IPS-18a (cell line): ENCODE measurements around the gene NLRP5.

Experiments
- H3K27ac ChIP-seq: one replicate; pipeline ENCODE4 v1.5.1; 2013; ENCODE audit warnings: low read length
- H3K27me3 ChIP-seq: one replicate; pipeline ENCODE4 v1.6.1; 2013; ENCODE audit warnings: mild to moderate bottlenecking, low read length; ENCODE audit not compliant: control insufficient read depth, insufficient read depth
- H3K36me3 ChIP-seq: one replicate; pipeline ENCODE4 v1.6.1; 2013; ENCODE audit warnings: low read depth, low read length; ENCODE audit not compliant: control insufficient read depth
- H3K4me1 ChIP-seq: one replicate; pipeline ENCODE4 v1.6.1; 2013; ENCODE audit warnings: low read depth, low read length; ENCODE audit not compliant: control insufficient read depth
- H3K4me3 ChIP-seq: one replicate; pipeline ENCODE4 v1.5.1; 2013; ENCODE audit warnings: low read length
- H3K9ac ChIP-seq: one replicate; pipeline ENCODE4 v1.6.1; 2013; ENCODE audit warnings: mild to moderate bottlenecking, low read length, moderate library complexity
- H3K9me3 ChIP-seq: one replicate; pipeline ENCODE4 v1.6.1; 2013; ENCODE audit warnings: low read depth, low read length; ENCODE audit not compliant: control insufficient read depth

NLRP5 gene

GRCh38 chr19:56079609-56080008, 93.0 kb downstream of the NLRP5 start:
- H3K9me3 ChIP-seq, result no peaks in the 10 kb centered on the region
- no peak overlapping the region for H3K9ac ChIP-seq
- peaks cover 10% of the 10 kb centered on the region for H3K27me3 ChIP-seq
- no peak overlapping the region for H3K4me3 ChIP-seq
- peaks cover 8% of the 10 kb centered on the region for H3K4me1 ChIP-seq
- H3K36me3 ChIP-seq, result no peaks in the 10 kb centered on the region
- no peak overlapping the region for H3K27ac ChIP-seq

GRCh38 chr19:56080669-56081401, 94.3 kb downstream of the NLRP5 start:
- H3K9ac ChIP-seq, result peak overlapping the region; percentile 11
- H3K27ac ChIP-seq, result no peak overlapping the region
- no peaks in the 10 kb centered on the region for H3K36me3 ChIP-seq
- no peaks in the 10 kb centered on the region for H3K9me3 ChIP-seq
- peak overlapping the region; percentile 73 for H3K4me3 ChIP-seq
- peaks cover 10% of the 10 kb centered on the region for H3K27me3 ChIP-seq
- peaks cover 16% of the 10 kb centered on the region for H3K4me1 ChIP-seq

- H3K4me3 ChIP-seq, result no peak overlapping the region
- no peaks in the 10 kb centered on the region for H3K9me3 ChIP-seq
- H3K9ac ChIP-seq, result no peak overlapping the region
- no peak overlapping the region for H3K27ac ChIP-seq
- no peaks in the 10 kb centered on the region for H3K36me3 ChIP-seq
- peaks cover 10% of the 10 kb centered on the region for H3K27me3 ChIP-seq
- H3K4me1 ChIP-seq, result peaks cover 16% of the 10 kb centered on the region
These were observed 97.1 kb downstream of the NLRP5 start for GRCh38 chr19:56083668-56084067.

GRCh38 chr19:56084835-56085536, 98.4 kb downstream of the NLRP5 start:
- Histone ChIP-seq H3K9ac (no peak overlapping the region), H3K4me1 (peaks cover 16% of the 10 kb centered on the region)

GRCh38 chr19:56085571-56086275, 99.1 kb downstream of the NLRP5 start:
- peaks cover 10% of the 10 kb centered on the region for H3K36me3 ChIP-seq
- H3K4me3 ChIP-seq, result no peak overlapping the region
- H3K9me3 ChIP-seq, result no peaks in the 10 kb centered on the region
- H3K27me3 ChIP-seq, result peaks cover 10% of the 10 kb centered on the region
- peaks cover 16% of the 10 kb centered on the region for H3K4me1 ChIP-seq
- H3K9ac ChIP-seq, result no peak overlapping the region
- no peak overlapping the region for H3K27ac ChIP-seq

More at GRCh38 chr19:56084835-56085536, 98.4 kb downstream of the NLRP5 start:
- Histone ChIP-seq H3K36me3 (peaks cover 10% of the 10 kb centered on the region), H3K4me3 (no peak overlapping the region), H3K27me3 (peaks cover 10% of the 10 kb centered on the region), H3K27ac (no peak overlapping the region), H3K9me3 (no peaks in the 10 kb centered on the region)

GRCh38 chr19:56086671-56087430, 100.3 kb downstream of the NLRP5 start:
- Histone ChIP-seq H3K4me3 (no peak overlapping the region), H3K4me1 (peaks cover 8% of the 10 kb centered on the region), H3K36me3 (peaks cover 10% of the 10 kb centered on the region), H3K27me3 (peaks cover 4% of the 10 kb centered on the region), H3K9ac (no peak overlapping the region), H3K9me3 (no peaks in the 10 kb centered on the region), H3K27ac (no peak overlapping the region)

- H3K4me1 ChIP-seq, result peaks cover 8% of the 10 kb centered on the region
- H3K36me3 ChIP-seq, result peaks cover 10% of the 10 kb centered on the region
- H3K4me3 ChIP-seq, result no peak overlapping the region
- no peak overlapping the region for H3K27ac ChIP-seq
- H3K9ac ChIP-seq, result no peak overlapping the region
- H3K27me3 ChIP-seq, result no peaks in the 10 kb centered on the region
- no peaks in the 10 kb centered on the region for H3K9me3 ChIP-seq
These were observed 101.3 kb downstream of the NLRP5 start for GRCh38 chr19:56087647-56088496.

- H3K4me1 ChIP-seq, result peaks cover 8% of the 10 kb centered on the region
- H3K9me3 ChIP-seq, result no peaks in the 10 kb centered on the region
- no peaks in the 10 kb centered on the region for H3K27me3 ChIP-seq
- H3K27ac ChIP-seq, result no peak overlapping the region
- H3K9ac ChIP-seq, result no peak overlapping the region
- H3K4me3 ChIP-seq, result no peak overlapping the region
- peaks cover 15% of the 10 kb centered on the region for H3K36me3 ChIP-seq
These were observed 102.1 kb downstream of the NLRP5 start for GRCh38 chr19:56088497-56089215.

- no peak overlapping the region for H3K9ac ChIP-seq
- no peaks in the 10 kb centered on the region for H3K27me3 ChIP-seq
- H3K27ac ChIP-seq, result no peak overlapping the region
- no peaks in the 10 kb centered on the region for H3K9me3 ChIP-seq
- no peak overlapping the region for H3K4me3 ChIP-seq
- peaks cover 8% of the 10 kb centered on the region for H3K4me1 ChIP-seq
- peaks cover 15% of the 10 kb centered on the region for H3K36me3 ChIP-seq
These were observed 102.8 kb downstream of the NLRP5 start for GRCh38 chr19:56089344-56089743.

- Histone ChIP-seq H3K27me3 (no peaks in the 10 kb centered on the region), H3K4me1 (no peaks in the 10 kb centered on the region), H3K9me3 (no peaks in the 10 kb centered on the region), H3K9ac (no peak overlapping the region), H3K36me3 (peaks cover 15% of the 10 kb centered on the region), H3K4me3 (no peak overlapping the region), H3K27ac (no peak overlapping the region)
These were observed 104.5 kb downstream of the NLRP5 start for GRCh38 chr19:56091066-56091490.
